Hepatocyte (in vitro differentiated cells): ENCODE data around the gene MOB1A. TPM values are rescaled to one million over a fixed set of nuclear protein-coding genes. Genes with fewer than 3 reads are reported as not detected.
A peak's percentile ranks its signal among the peaks of the same experiment; 100 is the strongest.

ENCODE experiments used
- DNase-seq: peaks from one replicate; pipeline ENCODE4 v3.0.0-alpha.2; 2016; ENCODE audit warnings: low spot score
- H2AFZ ChIP-seq: fragments of 200-600 bp; sonication (generic); 2 replicates; pipeline ENCODE4 v1.6.0; 2016; ENCODE audit warnings: antibody characterized with exemption, mild to moderate bottlenecking
- H3K27ac ChIP-seq: fragments of 200-600 bp; sonication (generic); 2 replicates; pipeline ENCODE4 v1.5.1; 2016; ENCODE audit warnings: mild to moderate bottlenecking
- H3K27me3 ChIP-seq: fragments of 200-600 bp; sonication (generic); 2 replicates; pipeline ENCODE4 v1.6.1; 2016
- H3K36me3 ChIP-seq: fragments of 200-600 bp; sonication (generic); replicated peaks from 2 replicates; pipeline ENCODE4 v1.5.1; 2016; ENCODE audit warnings: low read depth; ENCODE audit not compliant: insufficient read depth
- H3K4me1 ChIP-seq: fragments of 200-600 bp; sonication (generic); 2 replicates; pipeline ENCODE4 v1.5.1; 2016; ENCODE audit warnings: mild to moderate bottlenecking, moderate library complexity; ENCODE audit not compliant: insufficient read depth
- H3K4me2 ChIP-seq: fragments of 200-600 bp; sonication (generic); 2 replicates; pipeline ENCODE4 v1.6.0; 2016
- H3K4me3 ChIP-seq: fragments of 200-600 bp; sonication (generic); 2 replicates; pipeline ENCODE4 v1.5.1; 2016; ENCODE audit warnings: mild to moderate bottlenecking
- H3K79me2 ChIP-seq: fragments of 200-600 bp; sonication (generic); 2 replicates; pipeline ENCODE4 v1.6.0; 2017; ENCODE audit warnings: mild to moderate bottlenecking
- H3K9me2 ChIP-seq: fragments of 200-600 bp; sonication (generic); replicated peaks from 2 replicates; pipeline ENCODE4 v1.6.0; 2017; ENCODE audit warnings: mild to moderate bottlenecking; ENCODE audit not compliant: insufficient read depth
- H3K9me3 ChIP-seq: fragments of 200-600 bp; sonication (generic); 2 replicates; pipeline ENCODE4 v1.5.1; 2016; ENCODE audit warnings: low read depth, mild to moderate bottlenecking
- H4K20me1 ChIP-seq: fragments of 200-600 bp; sonication (generic); 2 replicates; pipeline ENCODE4 v1.6.0; 2016; ENCODE audit warnings: mild to moderate bottlenecking; ENCODE audit not compliant: insufficient read depth, poor library complexity, severe bottlenecking
- EZH2 ChIP-seq: fragments of 200-600 bp; sonication (generic); IDR thresholded peaks from 2 replicates; pipeline ENCODE4 v1.6.1; 2016; ENCODE audit warnings: antibody characterized with exemption, mild to moderate bottlenecking, borderline replicate concordance
- EZH2phosphoT487 ChIP-seq: fragments of 200-600 bp; sonication (generic); IDR thresholded peaks from one replicate; pipeline ENCODE4 v1.6.1; 2018; ENCODE audit warnings: antibody characterized with exemption, mild to moderate bottlenecking, low read depth, moderate library complexity; ENCODE audit not compliant: unreplicated experiment, severe bottlenecking
- WGBS: methylation state at CpG from one replicate; pipeline ENCODE4 v1.1.6; 2016; ENCODE audit warnings: low lambda C conversion rate; ENCODE audit errors: missing lambda C conversion rate; 5-methylcytosine and 5-hydroxymethylcytosine counted together
- polyA plus RNA-seq: library from polyadenylated mRNA; unstranded; fragments of >200 nt; fragmentation: Nextera tagmentation; extraction: Ambion mirVana; gene quantifications from 2 replicates; pipeline ENCODE4 v1.2.1, GENCODE V29; 2016
- total RNA-seq: library from RNA; depleted of rRNA; stranded (reverse); fragments of >200 nt; gene quantifications from 2 replicates; pipeline ENCODE4 v1.2.3, GENCODE V29; 2014
- TF ChIP-seq, protein P1 (sequence below): fragments of 200-600 bp; sonication (generic); IDR thresholded peaks from 2 replicates; pipeline ENCODE4 v1.5.1; 2016; ENCODE audit warnings: antibody characterized with exemption, mild to moderate bottlenecking; ENCODE audit not compliant: poor library complexity

MOB1A gene
- total and polyA plus RNA-seq, 2 experiments from 2014 or later: 43.3 to 100 TPM

DNA sequence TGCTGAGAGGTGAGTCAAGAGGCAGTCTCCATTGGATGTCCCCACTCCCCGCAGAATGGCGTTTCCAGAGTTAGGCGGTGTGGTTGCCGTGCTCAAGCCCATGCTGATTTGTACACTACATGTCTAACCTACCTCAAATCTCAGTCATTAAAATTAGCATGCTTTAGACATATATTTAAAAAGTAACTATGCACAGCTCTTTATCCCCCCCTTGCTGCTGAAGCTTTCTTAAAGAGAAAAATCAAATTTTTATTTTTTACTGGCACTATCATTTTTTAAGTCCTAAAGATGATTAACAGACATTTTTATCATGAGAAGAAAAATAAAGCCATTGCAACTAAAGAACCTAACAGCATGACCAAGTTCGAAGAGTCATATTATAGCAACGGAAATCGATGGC is 73.8 kb downstream of the MOB1A start:
- Histone ChIP-seq H4K20me1 (no peaks in the 10 kb centered on the region), H3K27ac (no peak overlapping the region), H3K9me3 (no peaks in the 10 kb centered on the region), H3K4me1 (no peaks in the 10 kb centered on the region), H3K4me3 (no peak overlapping the region), H3K4me2 (no peak overlapping the region), H3K9me2 (no peaks in the 10 kb centered on the region), H2AFZ (no peak overlapping the region), H3K36me3 (no peaks in the 10 kb centered on the region), H3K27me3 (no peaks in the 10 kb centered on the region), H3K79me2 (no peaks in the 10 kb centered on the region)
- no peak for DNase-seq
- 97% methylated on average over 7 of the region's 7 CpGs for WGBS
- TF ChIP-seq EZH2phosphoT487: no peak
- TF ChIP-seq, protein P1, sequence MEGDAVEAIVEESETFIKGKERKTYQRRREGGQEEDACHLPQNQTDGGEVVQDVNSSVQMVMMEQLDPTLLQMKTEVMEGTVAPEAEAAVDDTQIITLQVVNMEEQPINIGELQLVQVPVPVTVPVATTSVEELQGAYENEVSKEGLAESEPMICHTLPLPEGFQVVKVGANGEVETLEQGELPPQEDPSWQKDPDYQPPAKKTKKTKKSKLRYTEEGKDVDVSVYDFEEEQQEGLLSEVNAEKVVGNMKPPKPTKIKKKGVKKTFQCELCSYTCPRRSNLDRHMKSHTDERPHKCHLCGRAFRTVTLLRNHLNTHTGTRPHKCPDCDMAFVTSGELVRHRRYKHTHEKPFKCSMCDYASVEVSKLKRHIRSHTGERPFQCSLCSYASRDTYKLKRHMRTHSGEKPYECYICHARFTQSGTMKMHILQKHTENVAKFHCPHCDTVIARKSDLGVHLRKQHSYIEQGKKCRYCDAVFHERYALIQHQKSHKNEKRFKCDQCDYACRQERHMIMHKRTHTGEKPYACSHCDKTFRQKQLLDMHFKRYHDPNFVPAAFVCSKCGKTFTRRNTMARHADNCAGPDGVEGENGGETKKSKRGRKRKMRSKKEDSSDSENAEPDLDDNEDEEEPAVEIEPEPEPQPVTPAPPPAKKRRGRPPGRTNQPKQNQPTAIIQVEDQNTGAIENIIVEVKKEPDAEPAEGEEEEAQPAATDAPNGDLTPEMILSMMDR: peak; percentile 28

DNA sequence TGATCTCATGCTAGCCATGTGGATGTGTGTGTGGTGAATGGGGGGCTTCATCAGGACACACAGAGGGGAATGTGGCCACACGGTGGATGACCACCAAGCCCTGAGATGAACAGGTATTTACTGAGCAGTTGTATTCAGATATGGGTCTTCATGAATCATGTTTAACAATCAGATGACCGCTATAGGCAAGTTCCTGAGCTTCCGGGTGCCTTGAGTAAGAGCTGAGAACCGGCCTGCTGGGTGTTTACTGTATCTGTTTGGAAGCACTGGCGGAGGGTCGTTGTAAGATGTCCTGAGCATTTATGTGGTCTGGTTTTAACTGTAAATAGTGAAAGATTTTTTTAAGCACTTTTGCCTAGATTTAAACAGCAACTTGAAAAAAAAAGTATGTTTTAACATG is 74.9 kb downstream of the MOB1A start:
- DNase-seq: no peak
- WGBS: 84% methylated on average over 6 of the region's 6 CpGs
- H3K36me3 ChIP-seq: no peaks in the 10 kb centered on the region

More for the DNA sequence above, 74.9 kb downstream of the MOB1A start:
- Histone ChIP-seq H3K27me3 (no peaks in the 10 kb centered on the region), H3K27ac (no peak overlapping the region), H3K4me2 (no peak overlapping the region), H3K79me2 (no peaks in the 10 kb centered on the region), H3K4me3 (no peak overlapping the region), H2AFZ (no peak overlapping the region), H3K9me3 (no peaks in the 10 kb centered on the region), H4K20me1 (no peaks in the 10 kb centered on the region), H3K4me1 (no peaks in the 10 kb centered on the region), H3K9me2 (no peaks in the 10 kb centered on the region)
- no peak for TF ChIP-seq EZH2
- TF ChIP-seq, protein P1: no peak
- no peak for TF ChIP-seq EZH2phosphoT487

Other genes with a start within 250 kb of the MOB1A start
- gene TET3, start 194.0 kb downstream of the MOB1A start, total RNA-seq: 11.5 and 14.5 TPM in 2 replicates
- gene TET3, start 194.0 kb downstream of the MOB1A start, polyA plus RNA-seq: 3.6 TPM in 2 replicates
- gene BOLA3, start 31.0 kb downstream of the MOB1A start, total RNA-seq: 43.8 and 60.3 TPM in 2 replicates
- gene BOLA3, start 31.0 kb downstream of the MOB1A start, polyA plus RNA-seq: 49.0 and 56.3 TPM in 2 replicates
- gene MTHFD2, start 19.7 kb upstream of the MOB1A start, total RNA-seq: 126 and 142 TPM in 2 replicates
- 40.1 TPM in 2 replicates for gene MTHFD2, start 19.7 kb upstream of the MOB1A start, polyA plus RNA-seq
- 0.36 and 1.5 TPM in 2 replicates for gene SLC4A5, start 164.5 kb upstream of the MOB1A start, total RNA-seq
- gene SLC4A5, start 164.5 kb upstream of the MOB1A start, polyA plus RNA-seq: 0.28 and 1.7 TPM in 2 replicates
- 72.3 and 84.3 TPM in 2 replicates for gene DCTN1, start 201.4 kb upstream of the MOB1A start, total RNA-seq
- 95.0 and 111 TPM in 2 replicates for gene DCTN1, start 201.4 kb upstream of the MOB1A start, polyA plus RNA-seq
- 0.32 and 0.37 TPM in 2 replicates for gene C2orf81, start 242.7 kb upstream of the MOB1A start, total RNA-seq
- gene C2orf81, start 242.7 kb upstream of the MOB1A start, polyA plus RNA-seq: 0.76 and 4.2 TPM in 2 replicates
- gene WDR54, start 242.9 kb upstream of the MOB1A start, total RNA-seq: 6.2 and 7.1 TPM in 2 replicates
- 22.2 and 22.6 TPM in 2 replicates for gene WDR54, start 242.9 kb upstream of the MOB1A start, polyA plus RNA-seq